ENCODE measurements around the gene CTNND1. TPM values are rescaled to one million over a fixed set of nuclear protein-coding genes. Genes with fewer than 3 reads are reported as not detected.

CTNND1 gene
- total and polyA plus RNA-seq, 2 experiments from 2014 or later = 39.1 to 136 TPM

- TF ChIP-seq, protein P1, sequence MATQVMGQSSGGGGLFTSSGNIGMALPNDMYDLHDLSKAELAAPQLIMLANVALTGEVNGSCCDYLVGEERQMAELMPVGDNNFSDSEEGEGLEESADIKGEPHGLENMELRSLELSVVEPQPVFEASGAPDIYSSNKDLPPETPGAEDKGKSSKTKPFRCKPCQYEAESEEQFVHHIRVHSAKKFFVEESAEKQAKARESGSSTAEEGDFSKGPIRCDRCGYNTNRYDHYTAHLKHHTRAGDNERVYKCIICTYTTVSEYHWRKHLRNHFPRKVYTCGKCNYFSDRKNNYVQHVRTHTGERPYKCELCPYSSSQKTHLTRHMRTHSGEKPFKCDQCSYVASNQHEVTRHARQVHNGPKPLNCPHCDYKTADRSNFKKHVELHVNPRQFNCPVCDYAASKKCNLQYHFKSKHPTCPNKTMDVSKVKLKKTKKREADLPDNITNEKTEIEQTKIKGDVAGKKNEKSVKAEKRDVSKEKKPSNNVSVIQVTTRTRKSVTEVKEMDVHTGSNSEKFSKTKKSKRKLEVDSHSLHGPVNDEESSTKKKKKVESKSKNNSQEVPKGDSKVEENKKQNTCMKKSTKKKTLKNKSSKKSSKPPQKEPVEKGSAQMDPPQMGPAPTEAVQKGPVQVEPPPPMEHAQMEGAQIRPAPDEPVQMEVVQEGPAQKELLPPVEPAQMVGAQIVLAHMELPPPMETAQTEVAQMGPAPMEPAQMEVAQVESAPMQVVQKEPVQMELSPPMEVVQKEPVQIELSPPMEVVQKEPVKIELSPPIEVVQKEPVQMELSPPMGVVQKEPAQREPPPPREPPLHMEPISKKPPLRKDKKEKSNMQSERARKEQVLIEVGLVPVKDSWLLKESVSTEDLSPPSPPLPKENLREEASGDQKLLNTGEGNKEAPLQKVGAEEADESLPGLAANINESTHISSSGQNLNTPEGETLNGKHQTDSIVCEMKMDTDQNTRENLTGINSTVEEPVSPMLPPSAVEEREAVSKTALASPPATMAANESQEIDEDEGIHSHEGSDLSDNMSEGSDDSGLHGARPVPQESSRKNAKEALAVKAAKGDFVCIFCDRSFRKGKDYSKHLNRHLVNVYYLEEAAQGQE (IDR thresholded peaks at IDR 0.05; ENCODE audit: unreplicated experiment) = no peak
- TF ChIP-seq EZH2 (IDR thresholded peaks at IDR 0.05; ENCODE audit: low read depth, unreplicated experiment) = no peak
These were observed 39.5 kb downstream of the CTNND1 start (continued) for GRCh38 chr11:57801183-57801485.

DNA sequence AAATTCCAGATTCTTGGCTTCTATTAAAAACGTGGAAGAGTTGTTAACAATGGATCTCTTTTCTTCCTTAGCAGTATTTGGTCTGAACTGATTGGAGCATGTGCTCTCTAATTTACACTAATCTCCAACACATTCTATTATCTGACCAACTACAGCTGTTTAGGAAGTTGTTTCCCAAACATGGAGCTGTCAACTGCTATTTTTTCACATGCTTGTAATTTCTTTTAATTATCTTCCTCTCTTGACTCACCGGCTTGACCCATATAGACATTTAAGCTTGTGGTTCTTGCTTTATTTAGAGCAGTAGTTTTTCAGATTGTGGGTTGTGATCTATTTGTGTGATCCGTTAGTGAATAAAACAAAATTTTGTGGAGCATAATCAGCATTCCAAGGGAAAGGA lies 40.8 kb downstream of the CTNND1 start:
- Histone ChIP-seq H3K27ac (ENCODE audit: low read depth) (no peak overlapping the region), H3K9me2 (ENCODE audit: insufficient read depth) (no peaks in the 10 kb centered on the region), H3K4me3 (no peak overlapping the region), H3K79me2 (replicated peaks; ENCODE audit: insufficient read depth) (peaks cover 39% of the 10 kb centered on the region), H2AFZ (no peak overlapping the region), H3K4me1 (ENCODE audit: insufficient read depth) (no peaks in the 10 kb centered on the region), H4K20me1 (replicated peaks; ENCODE audit: insufficient read depth) (peaks cover 18% of the 10 kb centered on the region; the same call in 1 of the 2 replicates), H3K36me3 (ENCODE audit: insufficient read depth) (peaks cover 51% of the 10 kb centered on the region), H3K27me3 (ENCODE audit: insufficient read depth) (no peaks in the 10 kb centered on the region), H3K4me2 (no peak overlapping the region), H3F3A (replicated peaks; ENCODE audit: low read depth) (no peaks in the 10 kb centered on the region)
- H3K4me1 Mint-ChIP-seq = peaks cover 8% of the 10 kb centered on the region
- peaks cover 73% of the 10 kb centered on the region for H3K36me3 Mint-ChIP-seq (ENCODE audit: low read depth)
- H3K9me3 Mint-ChIP-seq = no peaks in the 10 kb centered on the region
- no peak overlapping the region for H3K4me3 Mint-ChIP-seq
- no peak for TF ChIP-seq ZNF331 (CRISPR knock-in tag; IDR thresholded peaks at IDR 0.05; ENCODE audit: low read depth)
- no peak for TF ChIP-seq CREB1 (CRISPR knock-in tag; IDR thresholded peaks at IDR 0.05; ENCODE audit: low read depth)
- TF ChIP-seq ZNF114 (CRISPR knock-in tag; IDR thresholded peaks at IDR 0.05) = no peak
- TF ChIP-seq NANOG (IDR thresholded peaks at IDR 0.05; ENCODE audit: borderline replicate concordance) = no peak
- ATAC-seq (no peak), DNase-seq (ENCODE audit: low spot score) (no peak)
- H3K27ac Mint-ChIP-seq = no peak overlapping the region
- no peaks in the 10 kb centered on the region for H3K27me3 Mint-ChIP-seq (ENCODE audit: insufficient read depth, low read depth, poor library complexity)

- no peak overlapping the region for H3K4me2 ChIP-seq
- no peaks in the 10 kb centered on the region for H3K27me3 ChIP-seq (ENCODE audit: insufficient read depth)
- Mint-ChIP-seq H3K4me1 (peaks cover 8% of the 10 kb centered on the region), H3K4me3 (no peak overlapping the region), H3K9me3 (no peaks in the 10 kb centered on the region), H3K27me3 (ENCODE audit: insufficient read depth, low read depth, poor library complexity) (no peaks in the 10 kb centered on the region), H3K36me3 (ENCODE audit: low read depth) (peaks cover 77% of the 10 kb centered on the region), H3K27ac (no peak overlapping the region)
- no peak overlapping the region for H2AFZ ChIP-seq
- no peak for ATAC-seq
- H3F3A ChIP-seq (replicated peaks; ENCODE audit: low read depth) = peaks cover 3% of the 10 kb centered on the region; the same call in 1 of the 2 replicates
- no peaks in the 10 kb centered on the region for H3K4me1 ChIP-seq (ENCODE audit: insufficient read depth)
- no peak for DNase-seq (ENCODE audit: low spot score)
- H4K20me1 ChIP-seq (replicated peaks; ENCODE audit: insufficient read depth) = peaks cover 18% of the 10 kb centered on the region; the same call in 1 of the 2 replicates
- peaks cover 71% of the 10 kb centered on the region for H3K36me3 ChIP-seq (ENCODE audit: insufficient read depth)
- no peak overlapping the region for H3K27ac ChIP-seq (ENCODE audit: low read depth)
- H3K4me3 ChIP-seq = no peak overlapping the region
- no peaks in the 10 kb centered on the region for H3K9me2 ChIP-seq (ENCODE audit: insufficient read depth)
- TF ChIP-seq, protein P2, sequence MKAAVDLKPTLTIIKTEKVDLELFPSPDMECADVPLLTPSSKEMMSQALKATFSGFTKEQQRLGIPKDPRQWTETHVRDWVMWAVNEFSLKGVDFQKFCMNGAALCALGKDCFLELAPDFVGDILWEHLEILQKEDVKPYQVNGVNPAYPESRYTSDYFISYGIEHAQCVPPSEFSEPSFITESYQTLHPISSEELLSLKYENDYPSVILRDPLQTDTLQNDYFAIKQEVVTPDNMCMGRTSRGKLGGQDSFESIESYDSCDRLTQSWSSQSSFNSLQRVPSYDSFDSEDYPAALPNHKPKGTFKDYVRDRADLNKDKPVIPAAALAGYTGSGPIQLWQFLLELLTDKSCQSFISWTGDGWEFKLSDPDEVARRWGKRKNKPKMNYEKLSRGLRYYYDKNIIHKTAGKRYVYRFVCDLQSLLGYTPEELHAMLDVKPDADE (IDR thresholded peaks at IDR 0.05) = no peak
- TF ChIP-seq ZNF114 (CRISPR knock-in tag; IDR thresholded peaks at IDR 0.05) (no peak), POLR2AphosphoS5 (IDR thresholded peaks at IDR 0.05; ENCODE audit: low read depth) (no peak)
- TF ChIP-seq, protein P3, sequence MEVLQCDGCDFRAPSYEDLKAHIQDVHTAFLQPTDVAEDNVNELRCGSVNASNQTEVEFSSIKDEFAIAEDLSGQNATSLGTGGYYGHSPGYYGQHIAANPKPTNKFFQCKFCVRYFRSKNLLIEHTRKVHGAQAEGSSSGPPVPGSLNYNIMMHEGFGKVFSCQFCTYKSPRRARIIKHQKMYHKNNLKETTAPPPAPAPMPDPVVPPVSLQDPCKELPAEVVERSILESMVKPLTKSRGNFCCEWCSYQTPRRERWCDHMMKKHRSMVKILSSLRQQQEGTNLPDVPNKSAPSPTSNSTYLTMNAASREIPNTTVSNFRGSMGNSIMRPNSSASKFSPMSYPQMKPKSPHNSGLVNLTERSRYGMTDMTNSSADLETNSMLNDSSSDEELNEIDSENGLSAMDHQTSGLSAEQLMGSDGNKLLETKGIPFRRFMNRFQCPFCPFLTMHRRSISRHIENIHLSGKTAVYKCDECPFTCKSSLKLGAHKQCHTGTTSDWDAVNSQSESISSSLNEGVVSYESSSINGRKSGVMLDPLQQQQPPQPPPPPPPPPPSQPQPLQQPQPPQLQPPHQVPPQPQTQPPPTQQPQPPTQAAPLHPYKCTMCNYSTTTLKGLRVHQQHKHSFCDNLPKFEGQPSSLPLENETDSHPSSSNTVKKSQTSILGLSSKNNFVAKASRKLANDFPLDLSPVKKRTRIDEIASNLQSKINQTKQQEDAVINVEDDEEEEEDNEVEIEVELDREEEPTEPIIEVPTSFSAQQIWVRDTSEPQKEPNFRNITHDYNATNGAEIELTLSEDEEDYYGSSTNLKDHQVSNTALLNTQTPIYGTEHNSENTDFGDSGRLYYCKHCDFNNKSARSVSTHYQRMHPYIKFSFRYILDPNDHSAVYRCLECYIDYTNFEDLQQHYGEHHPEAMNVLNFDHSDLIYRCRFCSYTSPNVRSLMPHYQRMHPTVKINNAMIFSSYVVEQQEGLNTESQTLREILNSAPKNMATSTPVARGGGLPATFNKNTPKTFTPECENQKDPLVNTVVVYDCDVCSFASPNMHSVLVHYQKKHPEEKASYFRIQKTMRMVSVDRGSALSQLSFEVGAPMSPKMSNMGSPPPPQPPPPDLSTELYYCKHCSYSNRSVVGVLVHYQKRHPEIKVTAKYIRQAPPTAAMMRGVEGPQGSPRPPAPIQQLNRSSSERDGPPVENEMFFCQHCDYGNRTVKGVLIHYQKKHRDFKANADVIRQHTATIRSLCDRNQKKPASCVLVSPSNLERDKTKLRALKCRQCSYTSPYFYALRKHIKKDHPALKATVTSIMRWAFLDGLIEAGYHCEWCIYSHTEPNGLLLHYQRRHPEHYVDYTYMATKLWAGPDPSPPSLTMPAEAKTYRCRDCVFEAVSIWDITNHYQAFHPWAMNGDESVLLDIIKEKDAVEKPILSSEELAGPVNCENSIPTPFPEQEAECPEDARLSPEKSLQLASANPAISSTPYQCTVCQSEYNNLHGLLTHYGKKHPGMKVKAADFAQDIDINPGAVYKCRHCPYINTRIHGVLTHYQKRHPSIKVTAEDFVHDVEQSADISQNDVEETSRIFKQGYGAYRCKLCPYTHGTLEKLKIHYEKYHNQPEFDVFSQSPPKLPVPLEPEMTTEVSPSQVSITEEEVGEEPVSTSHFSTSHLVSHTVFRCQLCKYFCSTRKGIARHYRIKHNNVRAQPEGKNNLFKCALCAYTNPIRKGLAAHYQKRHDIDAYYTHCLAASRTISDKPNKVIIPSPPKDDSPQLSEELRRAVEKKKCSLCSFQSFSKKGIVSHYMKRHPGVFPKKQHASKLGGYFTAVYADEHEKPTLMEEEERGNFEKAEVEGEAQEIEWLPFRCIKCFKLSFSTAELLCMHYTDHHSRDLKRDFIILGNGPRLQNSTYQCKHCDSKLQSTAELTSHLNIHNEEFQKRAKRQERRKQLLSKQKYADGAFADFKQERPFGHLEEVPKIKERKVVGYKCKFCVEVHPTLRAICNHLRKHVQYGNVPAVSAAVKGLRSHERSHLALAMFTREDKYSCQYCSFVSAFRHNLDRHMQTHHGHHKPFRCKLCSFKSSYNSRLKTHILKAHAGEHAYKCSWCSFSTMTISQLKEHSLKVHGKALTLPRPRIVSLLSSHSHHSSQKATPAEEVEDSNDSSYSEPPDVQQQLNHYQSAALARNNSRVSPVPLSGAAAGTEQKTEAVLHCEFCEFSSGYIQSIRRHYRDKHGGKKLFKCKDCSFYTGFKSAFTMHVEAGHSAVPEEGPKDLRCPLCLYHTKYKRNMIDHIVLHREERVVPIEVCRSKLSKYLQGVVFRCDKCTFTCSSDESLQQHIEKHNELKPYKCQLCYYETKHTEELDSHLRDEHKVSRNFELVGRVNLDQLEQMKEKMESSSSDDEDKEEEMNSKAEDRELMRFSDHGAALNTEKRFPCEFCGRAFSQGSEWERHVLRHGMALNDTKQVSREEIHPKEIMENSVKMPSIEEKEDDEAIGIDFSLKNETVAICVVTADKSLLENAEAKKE (CRISPR knock-in tag; IDR thresholded peaks at IDR 0.05) = no peak
- peaks cover 28% of the 10 kb centered on the region for H3K79me2 ChIP-seq (replicated peaks; ENCODE audit: insufficient read depth)
These were observed 42.9 kb downstream of the CTNND1 start for GRCh38 chr11:57804466-57804865.

All from GM23338 (cell line).